H1 (cell line): ENCODE data around the gene DOK7. TPM values are rescaled to one million over a fixed set of nuclear protein-coding genes. Genes with fewer than 3 reads are reported as not detected.
"Not testable (repeated sequence)": the region's sequence is repeated elsewhere in the genome, so short reads cannot be mapped to it uniquely, and the experiment has no call there.

Experiments used
- CTCF ChIA-PET: fragments of 300-600 bp; sonication (Branson Sonifier 250); formaldehyde crosslinking; loops from one replicate; lab custom pipeline; 2021; ENCODE audit not compliant: partially characterized antibody; lab: Charles Lee
- POLR2A ChIA-PET: fragments of 300-600 bp; sonication (Branson Sonifier 250); formaldehyde crosslinking; loops from one replicate; lab custom pipeline; 2021; ENCODE audit warnings: inconsistent platforms; ENCODE audit not compliant: partially characterized antibody; lab: Charles Lee
- DNase-seq, 2 experiments: peaks; one replicate each; pipeline versions ENCODE4 v3.0.0 to v3.0.0-alpha.2; 2010 to 2022; ENCODE audit warnings: low spot score in 2 of 2, low read depth in 1 of 2, mixed read lengths in 1 of 2
- FAIRE-seq: peaks from 2 replicates; lab custom pipeline; 2011; peaks lifted over from hg19 to GRCh38; lab: Jason Lieb, UNC
- H2AFZ ChIP-seq: 2 replicates; pipeline ENCODE4 v1.8.1; 2012; ENCODE audit warnings: low read length, inconsistent platforms
- H2AK5ac ChIP-seq: 2 replicates; pipeline ENCODE4 v1.6.1; 2013; ENCODE audit warnings: low read depth, low read length
- H2BK120ac ChIP-seq: replicated peaks from 2 replicates; pipeline ENCODE3; 2013; ENCODE audit warnings: low read depth, low read length, inconsistent platforms
- H2BK12ac ChIP-seq: 2 replicates; pipeline ENCODE4 v1.6.1; 2013; ENCODE audit warnings: low read depth, low read length
- H2BK15ac ChIP-seq: 2 replicates; pipeline ENCODE4 v1.6.1; 2013; ENCODE audit warnings: low read length
- H2BK20ac ChIP-seq: 2 replicates; pipeline ENCODE4 v1.6.1; 2013; ENCODE audit warnings: low read length
- H2BK5ac ChIP-seq: 2 replicates; pipeline ENCODE4 v1.6.1; 2013; ENCODE audit warnings: low read depth, low read length
- H3K14ac ChIP-seq: 2 replicates; pipeline ENCODE4 v1.6.1; 2013; ENCODE audit warnings: inconsistent platforms; ENCODE audit not compliant: insufficient read length
- H3K18ac ChIP-seq: 2 replicates; pipeline ENCODE4 v1.6.1; 2013; ENCODE audit warnings: low read length; ENCODE audit errors: extremely low read depth
- H3K23ac ChIP-seq: 2 replicates; pipeline ENCODE4 v1.6.1; 2013; ENCODE audit warnings: inconsistent platforms; ENCODE audit not compliant: insufficient read length
- H3K23me2 ChIP-seq: 2 replicates; pipeline ENCODE4 v1.6.1; 2013; ENCODE audit warnings: low read depth, low read length
- H3K27ac ChIP-seq: 2 replicates; pipeline ENCODE4 v1.6.1; 2011; ENCODE audit warnings: low read depth, low read length, inconsistent platforms
- H3K27me3 ChIP-seq, 4 experiments: replicated peaks in 1 of 4; 1 replicate in 1 of 4; 2 replicates in 3 of 4; pipeline versions ENCODE4 v1.6.1 to v1.8.1; 2011 to 2013; ENCODE audit warnings: low read length in 3 of 4, mild to moderate bottlenecking in 3 of 4, inconsistent platforms in 2 of 4, mixed read lengths in 2 of 4, moderate library complexity in 1 of 4; ENCODE audit not compliant: control insufficient read depth in 3 of 4, insufficient read depth in 3 of 4; ENCODE audit errors: extremely low read depth in 1 of 4
- H3K36me3 ChIP-seq, 4 experiments: 2 replicates each; pipeline versions ENCODE4 v1.6.1 to v1.8.1; 2011 to 2013; ENCODE audit warnings: mild to moderate bottlenecking in 4 of 4, low read length in 3 of 4, moderate library complexity in 2 of 4, control low read depth in 1 of 4, inconsistent platforms in 1 of 4; ENCODE audit not compliant: insufficient read depth in 4 of 4, control insufficient read depth in 2 of 4
- H3K4ac ChIP-seq: replicated peaks from 2 replicates; pipeline ENCODE3; 2013; ENCODE audit warnings: low read length, low read depth, mixed read lengths, inconsistent platforms; ENCODE audit not compliant: insufficient read length
- H3K4me1 ChIP-seq, 4 experiments: replicated peaks in 1 of 4; 1 replicate in 1 of 4; 2 replicates in 3 of 4; pipeline versions ENCODE4 v1.6.1 to v1.8.1; 2011 to 2013; ENCODE audit warnings: low read length in 3 of 4, inconsistent platforms in 2 of 4, mixed read lengths in 1 of 4; ENCODE audit not compliant: insufficient read depth in 4 of 4, control insufficient read depth in 3 of 4
- H3K4me2 ChIP-seq, 2 experiments: 2 replicates each; pipeline versions ENCODE4 v1.6.1 to v1.8.1; 2011 to 2013; ENCODE audit warnings: low read depth in 2 of 2, low read length in 2 of 2, control low read depth in 1 of 2, inconsistent platforms in 1 of 2, mild to moderate bottlenecking in 1 of 2; ENCODE audit not compliant: insufficient read depth in 1 of 2
- H3K4me3 ChIP-seq, 4 experiments: fragments of 200-600, 300-600 bp in 1 of 4; sonication (generic), shearing (Covaris generic), sonication (Bioruptor Twin) in 1 of 4; 2 replicates each; pipeline versions ENCODE4 v1.5.1 to v1.8.1; 2011 to 2016; ENCODE audit warnings: low read length in 4 of 4, low read depth in 3 of 4, control low read depth in 2 of 4, inconsistent platforms in 2 of 4, mild to moderate bottlenecking in 2 of 4, mixed read lengths in 1 of 4, moderate library complexity in 1 of 4; ENCODE audit not compliant: insufficient read depth in 2 of 4; ENCODE audit errors: extremely low read depth in 1 of 4
- H3K56ac ChIP-seq: replicated peaks from 2 replicates; pipeline ENCODE3; 2013; ENCODE audit warnings: low read depth, mild to moderate bottlenecking, mixed read lengths, low read length, inconsistent platforms; ENCODE audit not compliant: insufficient read length
- H3K79me1 ChIP-seq: 2 replicates; pipeline ENCODE4 v1.6.1; 2013; ENCODE audit warnings: low read depth, low read length, control low read depth
- H3K79me2 ChIP-seq, 2 experiments: 2 replicates each; pipeline versions ENCODE4 v1.6.1 to v1.8.1; 2012 to 2013; ENCODE audit warnings: low read length in 2 of 2, mild to moderate bottlenecking in 2 of 2, inconsistent platforms in 1 of 2; ENCODE audit not compliant: insufficient read depth in 2 of 2, control insufficient read depth in 1 of 2
- H3K9ac ChIP-seq, 4 experiments: replicated peaks in 1 of 4; 1 replicate in 1 of 4; 2 replicates in 3 of 4; pipeline versions ENCODE4 v1.6.1 to v1.8.1; 2011 to 2013; ENCODE audit warnings: low read depth in 3 of 4, low read length in 3 of 4, control low read depth in 2 of 4, mild to moderate bottlenecking in 2 of 4, moderate library complexity in 2 of 4, inconsistent platforms in 1 of 4; ENCODE audit errors: extremely low read depth in 1 of 4
- H3K9me3 ChIP-seq, 2 experiments: 2 replicates each; pipeline versions ENCODE4 v1.6.1 to v1.8.1; 2012 to 2013; ENCODE audit warnings: mild to moderate bottlenecking in 2 of 2, moderate library complexity in 2 of 2, control low read depth in 1 of 2, inconsistent platforms in 1 of 2, low read depth in 1 of 2, low read length in 1 of 2, mixed read lengths in 1 of 2; ENCODE audit not compliant: insufficient read depth in 2 of 2
- H4K20me1 ChIP-seq, 2 experiments: replicated peaks in 1 of 2; 2 replicates each; pipeline versions ENCODE3 to v1.8.1; 2011 to 2013; ENCODE audit warnings: inconsistent platforms in 2 of 2, low read length in 2 of 2, mild to moderate bottlenecking in 1 of 2; ENCODE audit not compliant: insufficient read depth in 2 of 2, control insufficient read depth in 1 of 2
- H4K5ac ChIP-seq: 2 replicates; pipeline ENCODE4 v1.6.1; 2013; ENCODE audit warnings: low read length, low read depth, mixed read lengths, inconsistent platforms; ENCODE audit not compliant: insufficient read length
- H4K8ac ChIP-seq: 2 replicates; pipeline ENCODE4 v1.8.0; 2013; ENCODE audit warnings: mild to moderate bottlenecking, moderate library complexity, low read length, inconsistent platforms; ENCODE audit not compliant: insufficient read depth; ENCODE audit errors: extremely low read depth
- H4K91ac ChIP-seq: replicated peaks from 2 replicates; pipeline ENCODE3; 2013; ENCODE audit warnings: low read length, mixed read lengths, inconsistent platforms; ENCODE audit not compliant: insufficient read length
- WGBS, 2 experiments: shearing (Covaris generic) in 1 of 2; methylation state at CpG; one replicate each; pipeline versions ENCODE4 v1.1.6 to v1.1.7; 2013 to 2015; ENCODE audit warnings: low lambda C conversion rate in 2 of 2, mixed read lengths in 2 of 2, inconsistent platforms in 1 of 2, low coverage in 1 of 2, missing lambda C conversion rate in 1 of 2; ENCODE audit not compliant: insufficient replicate concordance in 2 of 2, insufficient coverage in 1 of 2, insufficient read length in 1 of 2; ENCODE audit errors: extremely low coverage in 1 of 2, missing lambda C conversion rate in 1 of 2; 5-methylcytosine and 5-hydroxymethylcytosine counted together
- polyA plus RNA-seq, 7 experiments: library from polyadenylated mRNA; depleted of rRNA in 3 of 7; stranded (reverse) in 5 of 7; unstranded in 2 of 7; fragments of >200 nt in 5 of 7; fragments of 200-250 nt in 2 of 7; gene quantifications; 1 replicate in 5 of 7; 2 replicates in 1 of 7; 4 replicates in 1 of 7; pipeline versions ENCODE4 v1.2.1 to v1.2.3, GENCODE V29; 2011 to 2013; ENCODE audit warnings: missing spikeins in 2 of 7, mixed read lengths in 2 of 7
- total RNA-seq: library from RNA; stranded (reverse); fragmentation: NEBNext Ultra II Directional; extraction: Animal tissue kit (Norgen Biotek cat#: 25700); gene quantifications from 2 replicates; pipeline ENCODE4 v1.2.1, GENCODE V29; 2021

Gene DOK7
- total and polyA plus RNA-seq, 2 of the 8 experiments (the other 6 are each of a cell fraction or from before 2014, with no cell fraction given): 0.32 TPM; not detected in 1

GRCh38 chr4:3455596-3455995 is 7.5 kb upstream of the DOK7 start:
- H3K79me2 ChIP-seq, H3K36me3 ChIP-seq, H3K79me1 ChIP-seq, H2BK5ac ChIP-seq, DNase-seq, H3K14ac ChIP-seq, H3K27ac ChIP-seq, H4K8ac ChIP-seq, H2AFZ ChIP-seq, H4K20me1 ChIP-seq, H4K5ac ChIP-seq, H3K23ac ChIP-seq, H2BK120ac ChIP-seq, H2BK20ac ChIP-seq, H2AK5ac ChIP-seq, H3K23me2 ChIP-seq, H2BK15ac ChIP-seq, H3K4me1 ChIP-seq, H3K4me2 ChIP-seq, H3K56ac ChIP-seq, H2BK12ac ChIP-seq, H3K18ac ChIP-seq, FAIRE-seq, H3K4me3 ChIP-seq, H3K9ac ChIP-seq, H4K91ac ChIP-seq, H3K4ac ChIP-seq, H3K9me3 ChIP-seq, POLR2A ChIA-PET: not testable (repeated sequence)
- whole genome bisulfite sequencing, 2 experiments: 89% methylated on average over 3 of the region's 3 CpGs; no CpG with 5 or more reads in 1 of the 2 experiments
- H3K27me3 ChIP-seq: peaks cover 2 to 19% (median 5%) of the 10 kb centered on the region in 4 experiments; a peak in 5 of 7 replicates
- CTCF ChIA-PET: interaction anchor here (1.0 to 1.5 kb wide), 2 partner anchors 25 to 132 kb away, joined by 4 to 10 read pairs; no protein-coding TSS in a partner anchor
